HuH-7.5 (cell line): Measurements from ENCODE around the gene HLA-DRB1.
"Not testable (repeated sequence)": the region's sequence is repeated elsewhere in the genome, so short reads cannot be mapped to it uniquely, and the experiment has no call there.

Experiments used
- DNase-seq: peaks from one replicate; pipeline ENCODE4 v3.0.0; 2011; ENCODE audit warnings: low spot score

Gene HLA-DRB1

GRCh38 chr6:32609391-32609730 is 19.7 kb upstream of the HLA-DRB1 start:
- DNase-seq, result no peak

DNA sequence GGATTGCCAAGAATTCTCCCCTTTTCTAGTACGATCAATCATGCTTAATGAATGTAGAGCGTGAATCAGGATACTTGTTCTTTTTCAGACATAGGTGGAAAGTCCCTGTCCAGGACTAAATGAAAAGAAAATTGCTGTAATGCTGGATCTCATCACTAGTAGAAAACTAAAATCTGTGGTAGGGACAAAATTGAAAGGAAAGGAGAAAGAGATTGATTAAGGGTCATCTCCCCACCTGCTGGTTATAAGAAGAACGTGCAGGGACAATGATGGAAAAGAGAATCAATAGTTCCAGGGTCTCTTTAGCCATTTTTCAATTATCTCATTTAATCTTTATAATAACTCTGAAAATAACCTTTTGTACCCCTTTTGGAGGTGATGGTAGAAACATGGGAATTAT is 18.7 kb upstream of the HLA-DRB1 start:
- DNase-seq, result no peak

DNA sequence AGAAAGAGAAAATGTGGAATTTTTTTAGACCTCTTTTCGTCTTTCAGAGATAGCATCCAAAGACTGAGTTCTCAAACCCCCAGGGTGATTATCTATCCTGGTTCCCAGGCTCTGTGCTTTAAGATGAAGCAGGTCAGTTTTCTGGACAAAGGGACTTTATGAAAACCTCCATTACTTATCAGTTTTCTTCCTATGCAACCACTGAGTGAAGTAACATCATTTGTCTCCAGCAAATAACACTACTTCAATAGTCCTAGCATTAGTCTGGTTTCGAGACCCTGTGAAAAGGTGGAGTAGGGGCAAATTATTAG is 18.3 kb upstream of the HLA-DRB1 start:
- no peak for DNase-seq

DNA sequence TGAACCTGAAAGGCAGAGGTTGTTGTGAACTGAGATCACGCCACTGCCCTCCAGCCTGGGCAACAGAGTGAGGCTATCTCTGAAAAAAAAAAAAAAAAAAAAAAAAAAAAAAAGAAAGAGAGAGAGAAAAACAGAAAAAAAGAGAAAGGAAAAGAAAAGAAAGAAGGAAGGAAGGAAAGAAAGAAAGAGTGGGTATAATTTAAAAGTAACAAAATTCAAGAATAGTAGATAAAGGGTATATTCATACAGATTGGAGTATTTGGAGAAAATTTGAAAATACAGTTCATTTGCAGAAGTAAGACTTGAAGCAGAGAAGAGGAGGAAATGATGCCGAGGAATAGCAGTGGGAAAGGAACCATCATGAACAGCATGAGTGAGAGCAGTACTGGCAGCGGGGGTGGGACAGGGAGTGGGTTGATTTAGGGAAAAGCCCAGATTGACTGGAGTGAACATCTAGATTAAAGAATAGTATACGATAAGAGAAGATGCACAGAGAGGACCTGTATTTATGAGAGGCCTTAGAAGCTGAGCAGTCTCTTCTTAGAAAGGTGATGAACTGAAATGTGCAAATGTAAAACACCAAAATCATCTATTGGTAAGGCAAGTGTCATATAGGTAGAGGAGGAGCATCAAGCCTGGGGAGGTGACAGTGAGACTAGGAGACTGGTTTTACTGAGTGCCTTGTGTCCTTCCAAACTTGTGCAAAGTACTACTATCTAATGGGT is 17.8 kb upstream of the HLA-DRB1 start:
- no peak for DNase-seq

GRCh38 chr6:32604434-32604877 is 14.8 kb upstream of the HLA-DRB1 start:
- DNase-seq, result no peak

GRCh38 chr6:32603888-32604287 is 14.2 kb upstream of the HLA-DRB1 start:
- no peak for DNase-seq

DNA sequence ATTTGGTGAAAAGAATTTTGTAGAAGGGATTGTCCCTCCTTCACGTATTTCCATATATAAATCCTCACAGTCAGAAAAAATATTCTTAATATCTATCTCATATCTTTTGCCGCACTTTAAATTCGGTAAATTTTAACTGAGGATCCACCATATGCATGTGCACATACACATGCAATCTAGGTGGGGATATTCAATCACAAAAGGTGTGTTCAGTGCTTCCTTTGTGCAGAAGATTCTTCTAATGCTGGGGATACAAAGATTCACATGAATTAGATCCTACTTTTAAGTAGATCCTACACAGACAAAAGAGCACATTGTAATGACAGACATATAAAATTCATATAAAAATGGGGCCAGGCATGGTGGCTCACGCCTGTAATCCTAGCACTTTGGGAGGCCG is 13.6 kb upstream of the HLA-DRB1 start:
- DNase-seq, result no peak

DNA sequence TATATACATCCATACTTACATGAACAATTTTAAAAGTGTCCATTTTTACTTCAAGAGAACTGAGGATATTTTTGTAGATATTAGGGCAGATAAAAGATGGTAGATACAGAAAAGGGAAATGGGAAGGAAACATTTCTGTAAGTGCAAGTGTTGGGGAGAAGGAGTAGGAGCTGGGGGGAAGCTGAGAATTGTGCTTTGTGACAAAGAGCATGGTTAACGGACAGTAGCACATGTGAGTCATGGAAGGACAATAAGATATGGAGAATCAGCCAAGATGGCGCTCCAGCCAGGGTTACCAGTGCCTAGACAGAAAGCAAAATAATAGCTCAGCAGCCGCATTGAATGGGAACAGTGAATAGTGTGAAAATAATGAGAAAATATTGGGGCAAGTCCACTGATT is 12.7 kb upstream of the HLA-DRB1 start:
- DNase-seq, result no peak

GRCh38 chr6:32597024-32597423 is 7.4 kb upstream of the HLA-DRB1 start:
- no peak for DNase-seq

- not testable (repeated sequence) for DNase-seq
Measured at GRCh38 chr6:32590713-32591112, 1.1 kb upstream of the HLA-DRB1 start.

GRCh38 chr6:32588156-32588555 is 1.5 kb downstream of the HLA-DRB1 start:
- DNase-seq, result no peak

GRCh38 chr6:32583527-32583898 is 6.1 kb downstream of the HLA-DRB1 start:
- no peak for DNase-seq

DNA sequence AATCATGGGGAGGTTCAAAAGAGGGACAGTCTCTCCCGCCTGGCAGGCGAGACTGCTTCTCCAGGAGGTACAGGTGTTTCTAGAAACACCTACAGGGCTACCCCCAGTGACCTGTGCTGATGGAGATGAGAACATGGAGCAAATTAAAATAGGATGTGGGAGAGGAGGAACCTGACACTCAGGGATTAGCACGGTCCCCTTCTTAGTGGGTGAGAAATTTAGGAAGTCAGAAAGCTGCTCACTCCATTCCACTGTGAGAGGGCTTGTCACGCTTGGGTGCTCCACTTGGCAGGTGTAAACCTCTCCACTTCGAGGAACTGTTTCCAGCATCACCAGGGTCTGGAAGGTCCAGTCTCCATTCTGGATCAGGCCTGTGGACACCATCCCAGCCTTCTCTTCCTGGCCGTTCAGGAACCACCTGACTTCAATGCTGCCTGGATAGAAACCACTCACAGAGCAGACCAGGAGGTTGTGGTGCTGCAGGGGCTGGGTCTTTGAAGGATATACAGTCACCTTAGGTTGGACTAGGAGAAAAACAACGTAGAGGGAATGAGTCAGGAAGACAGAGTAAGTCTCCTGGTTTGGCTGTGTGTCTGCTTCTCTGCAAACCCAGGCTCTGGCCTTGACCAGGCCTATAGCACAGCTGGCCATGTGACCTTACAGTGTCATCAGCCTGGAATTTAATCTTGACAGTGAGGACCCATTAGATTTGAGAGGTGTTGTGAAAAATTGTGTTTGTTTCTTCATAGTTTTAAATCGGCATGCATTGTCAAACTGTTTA is 8.1 kb downstream of the HLA-DRB1 start:
- no peak for DNase-seq

DNA sequence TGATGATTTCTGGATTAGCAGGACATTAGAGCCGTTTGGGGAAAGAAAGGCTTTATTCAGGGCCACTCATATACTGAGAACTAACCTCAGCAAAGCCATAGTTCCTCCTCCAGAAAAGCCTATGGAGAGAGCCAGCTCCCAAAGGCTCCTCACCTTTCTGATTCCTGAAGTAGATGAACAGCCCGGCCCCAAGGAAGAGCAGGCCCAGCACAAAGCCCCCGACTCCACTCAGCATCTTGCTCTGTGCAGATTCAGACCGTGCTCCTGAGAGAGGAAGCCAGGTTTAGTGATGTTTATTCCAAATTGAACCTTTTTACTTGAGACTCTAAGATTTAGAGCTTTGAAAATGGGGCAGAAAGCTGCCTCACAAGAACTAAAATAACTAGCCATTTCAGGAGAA is 9.1 kb downstream of the HLA-DRB1 start:
- DNase-seq, result no peak

DNA sequence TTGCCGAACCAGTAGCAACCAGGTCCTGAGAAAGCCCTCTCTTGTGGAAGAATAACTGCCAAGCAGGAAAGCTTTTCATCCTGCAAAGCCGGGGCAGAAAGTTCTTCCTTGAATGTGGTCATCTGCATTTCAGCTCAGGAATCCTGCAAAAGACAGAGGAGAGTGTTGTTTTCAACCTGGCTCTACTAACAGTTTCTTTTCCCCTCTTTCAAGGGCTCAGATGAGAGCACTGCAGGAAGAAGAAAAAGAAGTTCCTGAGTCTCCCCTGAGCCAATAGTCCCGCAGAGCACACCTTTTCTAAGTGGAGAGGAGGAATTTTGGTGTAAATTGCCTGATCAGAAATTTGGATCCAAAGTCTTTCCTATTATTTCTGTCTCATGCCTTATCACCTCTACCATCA is 10.7 kb downstream of the HLA-DRB1 start:
- no peak for DNase-seq

DNA sequence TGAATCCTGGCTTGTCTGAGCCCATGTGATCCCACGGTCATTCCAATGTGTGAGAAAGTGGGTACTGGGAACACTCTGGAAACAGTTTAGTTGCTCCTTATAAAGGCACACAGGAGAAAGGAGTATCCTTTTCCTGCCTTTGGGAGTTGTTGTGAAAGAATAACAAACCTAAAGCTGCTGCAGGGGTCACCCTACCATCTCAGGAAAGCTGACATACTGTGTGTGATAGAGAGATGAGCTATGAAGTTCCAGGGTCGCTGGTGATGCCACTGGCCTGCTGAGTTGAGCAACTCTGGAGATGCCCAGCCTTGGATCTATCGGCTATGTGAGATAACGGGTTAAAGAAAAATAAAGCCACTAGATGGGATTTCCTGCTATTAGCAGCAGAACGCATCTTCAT is 12.2 kb downstream of the HLA-DRB1 start:
- not testable (repeated sequence) for DNase-seq

GRCh38 chr6:32576250-32576649 is 13.4 kb downstream of the HLA-DRB1 start:
- DNase-seq, result no peak

DNA sequence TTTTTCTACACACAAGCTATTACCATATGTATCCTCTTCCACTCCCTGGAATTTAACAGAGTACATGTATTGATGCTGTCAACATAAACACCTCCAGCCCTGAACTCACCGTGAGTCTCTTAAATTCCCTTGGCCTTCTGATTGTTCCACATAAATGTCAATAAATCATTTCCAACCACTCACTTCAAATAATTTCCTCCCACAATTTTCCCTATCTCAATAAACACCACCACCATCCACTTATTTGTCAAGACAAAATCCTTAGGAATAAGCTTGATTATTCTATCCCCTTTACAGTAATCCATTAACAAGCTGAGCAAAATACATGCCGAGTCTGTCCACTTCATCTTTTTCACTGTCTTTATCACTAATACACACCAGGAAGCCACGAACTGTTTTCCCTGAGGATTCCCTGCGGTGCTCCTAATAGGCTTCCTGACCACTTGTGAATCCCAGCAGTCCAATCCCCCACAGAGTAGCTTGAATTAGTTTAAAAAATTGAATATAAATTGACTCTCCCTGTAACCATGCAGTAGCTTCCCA is 19.2 kb downstream of the HLA-DRB1 start:
- DNase-seq, result no peak

DNA sequence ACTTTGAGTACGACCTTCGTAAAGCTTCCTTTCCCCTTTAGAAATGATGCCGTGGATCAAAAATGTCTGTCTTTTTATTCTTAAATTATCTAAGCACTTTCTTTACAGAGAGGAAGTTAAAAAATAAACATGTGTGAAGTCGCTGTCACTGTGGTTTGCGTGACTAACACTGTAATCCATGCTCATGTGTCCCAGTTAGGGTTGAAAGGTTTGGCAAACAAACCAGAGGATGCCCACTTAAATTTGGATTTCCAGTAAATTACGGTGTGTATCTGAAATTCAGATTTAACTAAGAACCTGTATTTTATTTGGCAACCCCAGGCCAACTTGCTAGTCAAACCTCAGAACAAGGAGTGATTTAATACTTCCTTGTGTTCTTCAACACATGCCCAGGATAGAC is 21.1 kb downstream of the HLA-DRB1 start:
- DNase-seq, result no peak

DNA sequence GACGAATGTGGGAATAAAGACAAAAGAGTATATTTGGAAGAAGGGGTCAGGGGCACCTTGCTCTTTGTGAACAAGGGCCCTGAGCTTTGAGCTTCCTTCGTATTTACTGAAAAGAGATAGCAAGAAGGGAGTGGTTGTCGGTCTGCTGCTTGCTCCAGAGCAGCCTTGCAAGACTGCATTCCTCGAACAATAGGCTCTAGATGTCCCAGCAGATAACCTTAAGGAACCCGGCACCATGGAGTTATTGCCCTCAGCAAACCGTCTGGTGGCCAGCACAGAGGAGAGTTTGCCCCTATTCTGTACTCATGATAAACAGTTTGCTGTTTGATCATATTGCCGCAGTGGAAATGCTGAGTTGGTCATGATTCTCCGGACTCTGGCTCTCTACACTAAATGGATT is 22.7 kb downstream of the HLA-DRB1 start:
- no peak for DNase-seq

DNA sequence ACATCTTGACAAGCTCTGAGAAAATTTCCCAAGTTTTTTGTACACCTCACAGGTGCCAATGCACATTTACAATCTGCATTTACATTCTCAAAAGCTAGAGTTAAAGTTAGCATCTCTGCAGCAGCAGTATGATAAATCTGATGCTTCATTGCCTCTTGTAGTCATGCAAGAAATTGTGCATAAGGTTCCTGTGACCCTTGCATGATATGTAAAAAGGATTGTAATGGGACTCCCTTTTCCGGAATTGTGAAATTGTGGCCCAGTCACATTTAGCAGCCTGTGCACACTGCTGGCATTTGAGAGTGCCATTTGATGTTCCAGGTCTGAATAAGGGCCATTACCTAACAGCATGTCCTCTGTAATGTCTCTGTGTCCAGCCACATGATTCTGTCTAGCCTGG is 24.1 kb downstream of the HLA-DRB1 start:
- no peak for DNase-seq

- DNase-seq, result no peak
Measured at GRCh38 chr6:32562940-32563339, 26.7 kb downstream of the HLA-DRB1 start.

- no peak for DNase-seq
Measured at GRCh38 chr6:32559747-32560146, 29.9 kb downstream of the HLA-DRB1 start.
